CD4-positive, CD25-positive, alpha-beta regulatory T cell (primary cell): ENCODE measurements around the gene AOAH. TPM values are rescaled to one million over a fixed set of nuclear protein-coding genes. Genes with fewer than 3 reads are reported as not detected.

Experiments
- ATAC-seq, 2 donors: fragments of 150-1000 bp; cut with Tn5 transposase; one replicate each; pipeline ENCODE4 v1.10.0; 2021; ENCODE audit warnings: low read depth in 2 of 2, moderate number of reproducible peaks in 2 of 2, moderate library complexity in 1 of 2
- DNase-seq, 3 donors: peaks; one replicate each; pipeline versions ENCODE4 v3.0.0 to v3.0.0-alpha.2; 2012 to 2022; ENCODE audit warnings: mixed read lengths in 1 of 3
- H3K27ac ChIP-seq: one replicate; pipeline ENCODE4 v1.7.0; 2013; ENCODE audit warnings: mild to moderate bottlenecking, low read length; ENCODE audit not compliant: insufficient read depth, poor library complexity, severe bottlenecking
- H3K27me3 ChIP-seq: one replicate; pipeline ENCODE4 v1.7.0; 2013; ENCODE audit warnings: low read length; ENCODE audit not compliant: control insufficient read depth, insufficient read depth
- H3K36me3 ChIP-seq: one replicate; pipeline ENCODE4 v1.7.0; 2013; ENCODE audit warnings: mild to moderate bottlenecking, low read length, moderate library complexity; ENCODE audit not compliant: control insufficient read depth, insufficient read depth
- H3K4me1 ChIP-seq: 2 replicates; pipeline ENCODE4 v1.7.0; 2013; ENCODE audit warnings: mild to moderate bottlenecking, low read length; ENCODE audit not compliant: insufficient read depth, control insufficient read depth, poor library complexity, severe bottlenecking
- H3K4me3 ChIP-seq: one replicate; pipeline ENCODE4 v1.7.0; 2013; ENCODE audit warnings: low read depth, mild to moderate bottlenecking, low read length, moderate library complexity
- H3K9me3 ChIP-seq, 2 experiments: 1 replicate in 1 of 2; 2 replicates in 1 of 2; pipeline ENCODE4 v1.7.0; 2013; ENCODE audit warnings: low read length in 2 of 2, mild to moderate bottlenecking in 1 of 2, moderate library complexity in 1 of 2; ENCODE audit not compliant: control insufficient read depth in 2 of 2
- H3K27ac Mint-ChIP-seq, 3 donors: one replicate each; pipeline ENCODE4 v1.8.0; 2020 to 2022; ENCODE audit warnings: mild to moderate bottlenecking in 3 of 3, mixed read lengths in 3 of 3, moderate library complexity in 2 of 3
- H3K27me3 Mint-ChIP-seq: one replicate; pipeline ENCODE4 v1.8.0; 2022; ENCODE audit warnings: mild to moderate bottlenecking, mixed read lengths
- H3K36me3 Mint-ChIP-seq: one replicate; pipeline ENCODE4 v1.8.0; 2020; ENCODE audit warnings: mixed read lengths
- H3K4me1 Mint-ChIP-seq, 4 donors: one replicate each; pipeline ENCODE4 v1.8.0; 2020 to 2022; ENCODE audit warnings: mixed read lengths in 4 of 4, mild to moderate bottlenecking in 1 of 4
- H3K4me3 Mint-ChIP-seq, 4 donors: one replicate each; pipeline ENCODE4 v1.8.0; 2020 to 2022; ENCODE audit warnings: mild to moderate bottlenecking in 4 of 4, mixed read lengths in 4 of 4, moderate library complexity in 3 of 4
- H3K9me3 Mint-ChIP-seq, 7 donors: one replicate each; pipeline ENCODE4 v1.8.0; 2020 to 2022; ENCODE audit warnings: mixed read lengths in 7 of 7, mild to moderate bottlenecking in 3 of 7, moderate library complexity in 2 of 7
- polyA plus RNA-seq, 4 donors: library from polyadenylated mRNA; unstranded; fragments of 300-500 nt; fragmentation: Illumina TruSeq; gene quantifications; one replicate each; pipeline ENCODE4 v1.2.3, GENCODE V29; 2021
- total RNA-seq: library from RNA; stranded (reverse); gene quantifications from one replicate; pipeline ENCODE4 v1.2.3, GENCODE V29; 2022

The AOAH gene
- total and polyA plus RNA-seq, 5 donors from 2014 or later = 0.46 to 5.7 (median 1.5) TPM

GRCh38 chr7:36686499-36686898, 37.8 kb downstream of the AOAH start:
- peaks cover 0 to 17% (median 7%) of the 10 kb centered on the region in 4 donors for H3K4me1 Mint-ChIP-seq

GRCh38 chr7:36684954-36685353, 39.3 kb downstream of the AOAH start:
- Mint-ChIP-seq H3K4me1 (peaks cover 0 to 12% (median 6%) of the 10 kb centered on the region in 4 donors), H3K9me3 (no peaks in the 10 kb centered on the region), H3K4me3 (no peak overlapping the region), H3K27me3 (no peaks in the 10 kb centered on the region), H3K27ac (no peak overlapping the region), H3K36me3 (no peaks in the 10 kb centered on the region)
- no peaks in the 10 kb centered on the region for H3K36me3 ChIP-seq
- ATAC-seq = no peak
- no peaks in the 10 kb centered on the region for H3K27me3 ChIP-seq
- peaks cover 3% of the 10 kb centered on the region for H3K4me1 ChIP-seq
- H3K4me3 ChIP-seq = no peak overlapping the region
- H3K9me3 ChIP-seq = no peaks in the 10 kb centered on the region
- DNase-seq = no peak
- no peak overlapping the region for H3K27ac ChIP-seq

More at GRCh38 chr7:36686499-36686898, 37.8 kb downstream of the AOAH start:
- H3K4me1 ChIP-seq = peaks cover 3% of the 10 kb centered on the region
- H3K4me3 ChIP-seq = no peak overlapping the region
- Mint-ChIP-seq H3K27me3 (no peaks in the 10 kb centered on the region), H3K4me3 (no peak overlapping the region), H3K27ac (no peak overlapping the region), H3K9me3 (no peaks in the 10 kb centered on the region), H3K36me3 (no peaks in the 10 kb centered on the region)
- DNase-seq = peak in 1 of 3 donors; percentile 37
- peak; percentile 84 to 87 for ATAC-seq
- H3K27me3 ChIP-seq = no peaks in the 10 kb centered on the region
- no peaks in the 10 kb centered on the region for H3K9me3 ChIP-seq
- no peaks in the 10 kb centered on the region for H3K36me3 ChIP-seq
- no peak overlapping the region for H3K27ac ChIP-seq

GRCh38 chr7:36683695-36684357, 40.5 kb downstream of the AOAH start:
- DNase-seq = no peak
- no peak overlapping the region for H3K27ac Mint-ChIP-seq
- Histone ChIP-seq H3K4me1 (peaks cover 3% of the 10 kb centered on the region), H3K27me3 (no peaks in the 10 kb centered on the region), H3K27ac (no peak overlapping the region), H3K36me3 (no peaks in the 10 kb centered on the region), H3K9me3 (no peaks in the 10 kb centered on the region), H3K4me3 (no peak overlapping the region)
- H3K4me1 Mint-ChIP-seq = peaks cover 1 to 13% (median 8%) of the 10 kb centered on the region in 4 donors
- H3K4me3 Mint-ChIP-seq = no peak overlapping the region
- no peaks in the 10 kb centered on the region for H3K27me3 Mint-ChIP-seq
- no peaks in the 10 kb centered on the region for H3K36me3 Mint-ChIP-seq
- no peak for ATAC-seq
- H3K9me3 Mint-ChIP-seq = no peaks in the 10 kb centered on the region

- H3K4me1 Mint-ChIP-seq = peaks cover 9 to 20% (median 14%) of the 10 kb centered on the region in 4 donors
- no peak for ATAC-seq
Measured at GRCh38 chr7:36683111-36683510, 41.2 kb downstream of the AOAH start.

GRCh38 chr7:36682102-36682501, 42.2 kb downstream of the AOAH start:
- no peaks in the 10 kb centered on the region for H3K27me3 ChIP-seq
- H3K27ac ChIP-seq = no peak overlapping the region
- DNase-seq (peak in 1 of 3 donors; percentile 12), ATAC-seq (no peak)
- H3K27ac Mint-ChIP-seq = no peak overlapping the region
- peaks cover 4% of the 10 kb centered on the region for H3K27me3 Mint-ChIP-seq
- peaks cover 16 to 24% (median 20%) of the 10 kb centered on the region in 4 donors for H3K4me1 Mint-ChIP-seq
- H3K36me3 Mint-ChIP-seq = no peaks in the 10 kb centered on the region
- H3K4me1 ChIP-seq = peaks cover 13% of the 10 kb centered on the region
- H3K36me3 ChIP-seq = no peaks in the 10 kb centered on the region
- H3K9me3 ChIP-seq = no peaks in the 10 kb centered on the region
- no peak overlapping the region for H3K4me3 ChIP-seq
- no peak overlapping the region for H3K4me3 Mint-ChIP-seq
- H3K9me3 Mint-ChIP-seq = peaks cover 0 to 1% (median 0%) of the 10 kb centered on the region in 7 donors

More at GRCh38 chr7:36683111-36683510, 41.2 kb downstream of the AOAH start:
- H3K27ac Mint-ChIP-seq = no peak overlapping the region
- no peak for DNase-seq
- no peaks in the 10 kb centered on the region for H3K9me3 Mint-ChIP-seq
- Histone ChIP-seq H3K4me3 (no peak overlapping the region), H3K27me3 (no peaks in the 10 kb centered on the region), H3K36me3 (no peaks in the 10 kb centered on the region), H3K9me3 (no peaks in the 10 kb centered on the region), H3K4me1 (peaks cover 7% of the 10 kb centered on the region), H3K27ac (no peak overlapping the region)
- no peaks in the 10 kb centered on the region for H3K36me3 Mint-ChIP-seq
- no peak overlapping the region for H3K4me3 Mint-ChIP-seq
- no peaks in the 10 kb centered on the region for H3K27me3 Mint-ChIP-seq

GRCh38 chr7:36677769-36678437, 46.4 kb downstream of the AOAH start:
- no peak for ATAC-seq
- Mint-ChIP-seq H3K27me3 (peaks cover 4% of the 10 kb centered on the region), H3K4me3 (peak overlapping the region; percentile 14 to 64 (median 52)), H3K9me3 (peaks cover 0 to 1% (median 0%) of the 10 kb centered on the region in 7 donors), H3K36me3 (no peaks in the 10 kb centered on the region), H3K27ac (peak overlapping the region; percentile 67 to 79 (median 79)), H3K4me1 (peaks cover 12 to 17% (median 16%) of the 10 kb centered on the region in 4 donors)
- Histone ChIP-seq H3K4me3 (peak overlapping the region; percentile 45), H3K9me3 (no peaks in the 10 kb centered on the region), H3K36me3 (no peaks in the 10 kb centered on the region), H3K4me1 (peaks cover 10% of the 10 kb centered on the region), H3K27me3 (peaks cover 1% of the 10 kb centered on the region), H3K27ac (no peak overlapping the region)
- peak in 1 of 3 donors; percentile 16 for DNase-seq

- Mint-ChIP-seq H3K4me3 (no peak overlapping the region), H3K27ac (peak overlapping the region in 1 of 3 donors; percentile 60), H3K4me1 (peaks cover 12 to 18% (median 15%) of the 10 kb centered on the region in 4 donors), H3K9me3 (peaks cover 0 to 1% (median 0%) of the 10 kb centered on the region in 7 donors), H3K27me3 (peaks cover 7% of the 10 kb centered on the region), H3K36me3 (no peaks in the 10 kb centered on the region)
- Histone ChIP-seq H3K4me1 (peaks cover 10% of the 10 kb centered on the region), H3K27ac (no peak overlapping the region), H3K27me3 (peaks cover 1% of the 10 kb centered on the region), H3K9me3 (no peaks in the 10 kb centered on the region), H3K4me3 (no peak overlapping the region), H3K36me3 (no peaks in the 10 kb centered on the region)
- DNase-seq (no peak), ATAC-seq (no peak)
Measured at GRCh38 chr7:36673703-36674102, 50.6 kb downstream of the AOAH start.
